AG09319 (cell line): ENCODE data around the gene IL27RA.

Experiments used
- DNase-seq: peaks from one replicate; pipeline ENCODE4 v3.0.0-alpha.2; 2010; ENCODE audit warnings: low read depth; ENCODE audit errors: extremely low read depth
- CTCF ChIP-seq: IDR thresholded peaks from 2 replicates; pipeline ENCODE4 v1.5.1; 2011; ENCODE audit warnings: low read depth, mild to moderate bottlenecking, inconsistent platforms, low read length, moderate library complexity

IL27RA gene

GRCh38 chr19:14000691-14001375 is 30.7 kb upstream of the IL27RA start:
- TF ChIP-seq CTCF, result no peak

GRCh38 chr19:14002571-14003250 is 28.9 kb upstream of the IL27RA start:
- DNase-seq, result no peak
- no peak for TF ChIP-seq CTCF

More at GRCh38 chr19:14000691-14001375, 30.7 kb upstream of the IL27RA start:
- no peak for DNase-seq

- no peak for TF ChIP-seq CTCF
- DNase-seq, result no peak
These were observed 28.1 kb upstream of the IL27RA start for GRCh38 chr19:14003251-14004055.

- TF ChIP-seq CTCF, result no peak
- no peak for DNase-seq
These were observed 26.8 kb upstream of the IL27RA start for GRCh38 chr19:14004619-14005348.

GRCh38 chr19:14005349-14006084 is 26.0 kb upstream of the IL27RA start:
- DNase-seq, result peak; percentile 55
- no peak for TF ChIP-seq CTCF

- DNase-seq, result peak; percentile 100
- TF ChIP-seq CTCF, result no peak
These were observed 25.3 kb upstream of the IL27RA start, which contains the start of gene RFX1 for GRCh38 chr19:14006085-14006765. Gene RFX1, minus strand, starts transcription at chr19:14006320. Its CDS starts 12,477 bp downstream, at chr19:13993843.
